HG03558 (cell line): ENCODE measurements around the gene UQCRH.
"Not testable (repeated sequence)": the region's sequence is repeated elsewhere in the genome, so short reads cannot be mapped to it uniquely, and the experiment has no call there.

Experiments
- ATAC-seq: cut with Tn5 transposase; IDR thresholded peaks from one replicate; pipeline ENCODE4 v1.9.1; 2021; ENCODE audit warnings: moderate number of reproducible peaks; ENCODE audit not compliant: unreplicated experiment; ENCODE audit errors: extremely low read depth

Gene UQCRH

DNA sequence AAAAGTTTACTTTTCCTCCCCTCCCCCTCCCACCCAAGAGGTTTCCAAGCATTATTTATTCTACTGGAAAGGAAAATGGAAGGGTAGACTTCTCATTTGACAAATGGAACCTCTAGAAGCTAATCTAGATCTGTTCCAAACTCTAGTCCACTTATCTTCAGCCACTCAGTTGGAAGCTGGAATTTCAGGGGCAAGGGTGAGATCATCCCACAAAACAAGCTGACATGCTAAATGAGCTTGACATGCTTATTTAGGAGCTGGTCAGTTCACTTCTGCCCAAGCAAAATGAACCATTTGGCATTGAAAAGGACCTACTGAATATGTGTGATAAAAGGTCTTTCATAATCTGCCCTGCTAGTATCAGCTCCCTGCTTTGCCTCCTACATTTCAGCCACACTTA is 5.1 kb upstream of the UQCRH start:
- no peak for ATAC-seq

DNA sequence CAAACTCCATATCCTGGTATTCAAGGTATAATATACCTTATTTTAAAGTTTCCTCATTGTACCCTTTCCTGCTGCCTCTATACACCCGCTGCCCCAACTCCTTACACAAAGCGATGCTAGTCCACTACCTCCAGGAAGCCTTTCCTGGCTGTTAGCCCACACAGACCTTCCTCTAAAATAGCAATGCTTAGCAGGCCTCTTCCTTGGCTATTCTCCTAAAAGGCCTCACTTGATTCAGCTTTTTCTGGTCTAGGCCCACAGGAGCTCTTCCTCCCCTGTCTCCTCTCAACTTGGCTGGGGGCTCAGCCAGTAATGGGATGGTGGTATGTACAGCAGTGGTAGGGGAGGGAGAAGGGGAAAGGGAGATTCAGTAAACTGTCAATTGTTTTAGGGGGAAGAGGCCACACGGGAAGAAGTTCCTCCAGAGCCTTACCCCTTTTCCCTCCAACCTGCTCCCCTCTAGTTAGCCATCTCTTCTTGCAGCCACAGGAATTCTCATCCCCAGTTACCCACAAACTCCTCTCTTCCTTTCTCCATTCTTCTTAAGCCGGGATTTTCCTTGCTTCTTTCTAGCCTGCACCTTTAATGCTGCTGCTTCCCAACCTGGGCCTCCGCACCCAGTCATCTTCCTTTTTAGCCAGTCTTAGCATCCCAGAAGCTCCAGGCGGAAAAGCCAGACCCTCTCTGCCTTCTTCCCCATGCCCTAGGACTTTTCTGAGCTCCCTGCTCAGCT is 2.7 kb upstream of the UQCRH start:
- ATAC-seq: no peak

DNA sequence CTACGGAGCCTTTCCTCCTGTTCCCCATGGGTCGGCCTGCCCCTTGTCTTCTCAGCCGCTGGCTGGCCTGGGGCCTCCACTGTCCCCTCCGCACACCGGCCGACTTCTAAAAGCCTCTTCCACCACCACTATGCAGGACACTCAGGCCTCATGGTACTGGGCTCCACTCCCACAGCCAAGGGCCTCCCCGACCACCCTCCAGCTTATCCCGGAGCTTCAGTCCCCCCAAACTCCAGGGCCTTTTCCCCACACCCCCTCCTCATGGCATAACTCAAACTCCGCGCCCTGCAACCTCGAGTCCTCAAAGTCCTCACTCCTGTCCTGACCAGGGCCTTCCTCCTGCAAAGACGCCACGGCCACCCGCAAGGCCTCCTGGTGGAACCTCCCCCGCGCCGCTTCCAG is 2.1 kb upstream of the UQCRH start:
- no peak for ATAC-seq

DNA sequence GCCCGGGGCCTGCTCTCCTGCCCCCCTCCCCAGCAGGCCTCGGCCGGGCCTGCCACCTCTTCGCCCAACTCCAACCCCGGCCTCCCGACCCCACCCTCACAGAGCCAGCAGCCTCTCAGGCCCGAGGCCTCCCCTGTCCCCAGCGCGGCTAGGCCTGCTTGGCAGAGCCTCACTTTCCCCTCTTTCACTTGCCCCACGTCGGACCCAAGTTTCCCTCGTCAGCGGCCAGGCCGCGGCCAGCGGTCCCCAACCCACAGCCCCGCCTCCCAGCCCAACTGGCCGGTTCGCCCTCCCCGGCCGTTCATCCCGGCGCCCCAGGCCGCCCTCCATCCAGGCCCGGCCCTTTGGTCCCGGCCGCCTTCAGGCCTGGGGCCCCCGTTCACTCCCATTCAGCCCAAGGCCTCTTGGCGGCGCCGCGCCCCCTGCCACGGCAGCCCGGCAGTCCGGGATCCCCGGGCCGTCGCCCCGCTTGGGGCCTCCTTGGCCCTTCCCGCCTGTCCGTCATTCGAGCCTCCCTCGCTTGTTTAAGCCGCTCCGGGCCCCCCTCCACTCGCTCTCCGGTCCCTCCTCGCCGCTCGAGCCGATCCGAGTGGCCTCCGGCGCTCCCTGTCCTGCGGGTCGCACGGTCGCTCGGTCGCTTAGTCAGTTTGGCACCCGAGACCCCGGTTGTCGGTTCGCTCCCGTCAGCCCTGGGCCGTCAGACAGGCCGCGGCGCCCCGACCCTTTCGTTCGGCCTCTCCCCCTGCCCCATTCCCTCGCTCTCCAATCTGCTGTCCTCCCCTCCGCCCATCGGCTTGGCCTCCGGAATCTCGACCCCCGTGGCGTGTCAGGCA is 1.5 kb upstream of the UQCRH start:
- no peak for ATAC-seq

DNA sequence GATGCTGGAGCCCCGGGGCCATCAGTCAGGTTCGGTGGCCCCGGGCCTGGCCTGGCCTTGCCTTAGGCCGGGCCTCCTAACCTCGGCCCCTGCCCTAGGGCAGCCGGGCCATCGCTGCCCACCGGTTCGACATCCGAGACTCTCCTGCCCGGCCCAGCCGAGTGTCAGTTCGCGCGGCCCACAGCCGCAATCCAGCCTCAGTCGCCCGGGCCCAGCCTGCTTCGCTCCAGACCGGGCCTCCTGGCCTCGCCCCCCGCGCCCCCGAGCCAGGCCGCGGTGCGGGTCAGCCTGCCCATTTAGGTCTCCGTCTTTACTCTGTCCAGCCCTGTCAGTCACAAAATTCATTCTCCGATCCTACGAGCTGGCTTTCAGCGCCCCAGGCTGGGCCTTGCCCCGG is 859 bp upstream of the UQCRH start:
- ATAC-seq: no peak

DNA sequence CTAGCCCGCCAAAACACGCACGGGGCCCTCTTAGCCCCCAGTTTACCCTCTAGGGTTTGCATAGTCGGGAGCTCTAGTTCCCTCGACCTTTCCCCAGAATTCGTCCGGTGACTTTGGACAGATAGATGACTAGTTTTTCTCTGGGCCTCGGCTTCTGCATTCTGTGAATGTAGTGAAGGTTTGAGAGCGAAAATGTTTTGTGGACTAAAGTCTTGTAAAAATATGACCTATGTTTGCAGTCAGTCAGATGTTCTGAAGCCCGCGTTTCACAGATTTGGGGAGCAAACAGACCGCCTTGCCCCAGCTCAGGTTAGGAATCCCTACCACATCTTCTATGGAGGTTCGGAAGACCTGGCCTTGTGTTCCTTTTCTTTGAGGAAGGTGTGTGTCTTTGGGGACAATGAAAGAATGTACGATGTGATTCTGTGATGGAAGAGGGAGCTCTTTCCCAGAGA is 401 bp downstream of the UQCRH start:
- no peak for ATAC-seq

DNA sequence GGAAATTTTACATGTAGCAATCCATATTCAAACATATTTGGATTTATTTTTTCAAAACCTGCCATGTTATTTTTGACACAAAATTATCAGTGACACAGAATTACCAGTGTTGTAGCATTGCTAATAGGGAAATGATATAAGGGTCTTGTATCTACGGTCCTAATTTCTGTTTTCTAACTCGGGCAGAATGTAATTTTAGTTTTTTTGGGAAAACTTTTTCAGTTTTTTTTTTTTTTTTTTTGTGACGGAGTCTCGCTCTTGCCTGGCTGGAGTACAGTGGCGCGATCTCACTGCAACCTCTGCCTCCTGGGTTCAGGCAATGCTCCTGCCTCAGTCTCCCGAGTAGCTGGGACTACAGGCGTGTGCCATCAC is 2.6 kb downstream of the UQCRH start:
- no peak for ATAC-seq

DNA sequence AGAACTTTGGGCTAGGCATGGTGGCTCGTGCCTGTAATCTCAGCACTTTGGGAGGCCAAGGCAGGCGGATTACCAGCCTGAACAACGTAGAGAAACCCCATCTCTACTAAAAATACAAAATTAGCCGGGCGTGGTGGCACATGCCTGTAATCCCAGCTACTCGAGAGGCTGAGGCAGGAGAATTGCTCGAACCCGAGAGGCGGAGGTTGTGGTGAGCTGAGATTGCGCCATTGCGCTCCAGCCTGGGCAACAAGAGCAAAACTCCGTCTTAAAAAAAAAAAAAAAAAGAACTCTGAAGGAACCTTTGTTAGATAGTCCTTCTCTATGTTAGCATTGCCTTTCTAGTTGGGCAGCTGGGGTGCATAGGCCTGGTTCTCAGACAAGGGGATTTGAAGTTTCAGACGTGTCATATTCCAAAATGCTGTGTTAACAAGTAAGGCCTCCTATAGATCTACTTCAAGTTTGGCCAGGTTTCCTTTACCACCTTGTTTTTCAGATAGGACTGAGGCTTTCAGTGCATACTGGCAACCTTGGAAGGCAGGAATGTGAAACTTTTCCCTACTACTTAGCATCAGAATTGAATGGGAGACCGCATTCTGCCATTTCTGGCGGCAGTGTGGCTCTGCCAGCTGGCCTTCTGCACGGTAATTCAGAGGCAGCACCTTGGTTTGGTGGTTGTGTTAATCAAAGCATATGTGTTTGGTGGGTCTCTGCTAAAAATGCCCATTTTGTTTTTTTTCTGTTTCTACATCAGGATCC is 6.1 kb downstream of the UQCRH start:
- ATAC-seq: no peak

DNA sequence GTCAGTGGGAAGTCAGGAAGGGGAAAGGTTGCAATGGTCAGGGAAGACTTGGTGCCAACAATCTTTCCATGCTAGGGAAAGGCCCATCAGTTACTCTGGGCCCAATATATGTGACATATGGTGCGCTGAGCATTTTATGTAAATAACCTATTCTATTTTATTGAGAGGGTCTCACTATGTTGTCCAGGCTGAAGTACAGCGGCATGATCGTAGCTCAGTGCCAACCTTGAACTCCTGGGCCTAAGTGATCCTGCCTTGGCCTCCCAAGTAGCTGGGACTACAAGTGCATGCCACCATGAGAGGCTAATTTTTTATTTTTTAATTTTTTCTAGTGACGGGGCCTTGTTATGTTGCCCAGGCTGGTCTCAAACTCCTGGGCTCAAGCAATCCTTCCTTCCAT is 6.8 kb downstream of the UQCRH start:
- no peak for ATAC-seq

DNA sequence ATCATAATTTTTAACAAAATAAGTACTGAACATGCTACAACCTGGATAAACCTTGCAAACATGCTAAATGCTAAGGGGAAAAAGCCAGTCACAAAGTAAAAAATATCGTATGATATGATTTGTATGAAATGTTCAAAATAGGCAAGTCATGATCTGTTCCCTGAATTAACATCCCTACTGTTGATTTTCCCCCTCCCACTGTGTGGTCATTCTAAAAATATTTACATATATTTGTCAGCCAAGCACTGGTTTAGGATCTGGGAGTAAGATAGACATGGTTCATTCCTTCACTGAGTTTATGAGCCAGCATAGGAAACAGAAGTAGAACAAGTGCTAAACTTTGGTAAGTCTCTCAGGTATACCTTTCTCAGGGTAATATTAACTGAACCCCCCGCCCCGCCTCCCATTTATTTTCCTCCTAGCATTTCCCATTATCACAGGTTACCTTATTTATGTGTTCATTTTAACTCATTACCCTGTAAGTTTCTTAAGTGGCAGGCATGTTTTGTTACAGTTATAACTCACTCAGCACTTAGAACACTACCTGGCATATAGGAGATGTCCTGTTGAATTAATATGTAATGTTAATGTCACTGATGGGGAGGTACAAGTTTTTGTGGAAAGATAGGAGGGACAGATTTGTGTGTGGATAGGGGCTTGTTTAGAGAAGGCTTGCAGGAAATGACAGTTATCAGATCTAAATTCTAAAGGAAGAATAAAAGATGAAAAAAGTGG is 12.3 kb downstream of the UQCRH start:
- no peak for ATAC-seq

DNA sequence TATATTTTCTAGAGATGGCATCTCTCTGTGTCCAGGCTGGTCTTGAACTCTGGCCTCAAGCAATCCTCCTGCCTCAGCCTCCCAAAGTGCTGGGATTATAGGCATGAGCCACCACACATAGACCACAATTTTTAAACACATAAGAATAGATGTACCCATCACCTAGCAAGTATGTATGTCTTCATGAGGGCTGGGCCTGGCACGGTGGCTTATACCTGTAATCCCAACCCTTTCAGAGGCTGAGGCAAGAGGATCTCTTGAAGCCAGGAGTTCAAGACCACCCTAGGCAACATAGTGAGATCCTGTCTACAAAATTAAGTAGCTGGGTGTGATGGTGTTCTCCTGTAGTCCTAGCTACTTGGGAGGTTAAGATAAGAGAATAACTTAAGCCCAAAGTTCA is 13.8 kb downstream of the UQCRH start:
- no peak for ATAC-seq

DNA sequence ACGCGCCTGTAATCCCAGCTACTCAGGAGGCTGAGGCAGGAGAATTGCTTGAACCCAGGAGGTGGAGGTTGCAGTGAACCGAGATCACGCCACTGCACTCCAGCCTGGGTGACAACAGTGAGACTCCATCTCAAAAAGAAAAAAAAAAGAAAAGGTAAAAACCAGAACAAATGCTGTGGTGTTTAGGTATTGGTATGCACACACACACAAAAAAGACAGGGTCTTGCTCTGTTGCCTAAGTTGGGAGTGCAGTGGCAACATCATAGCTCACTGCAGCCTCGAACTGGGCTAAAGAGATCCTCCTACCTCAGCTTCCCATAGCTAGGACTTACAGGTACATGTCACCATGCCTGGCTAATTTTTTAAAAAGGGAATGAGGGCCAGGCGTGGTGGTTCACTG is 15.8 kb downstream of the UQCRH start:
- not testable (repeated sequence) for ATAC-seq

DNA sequence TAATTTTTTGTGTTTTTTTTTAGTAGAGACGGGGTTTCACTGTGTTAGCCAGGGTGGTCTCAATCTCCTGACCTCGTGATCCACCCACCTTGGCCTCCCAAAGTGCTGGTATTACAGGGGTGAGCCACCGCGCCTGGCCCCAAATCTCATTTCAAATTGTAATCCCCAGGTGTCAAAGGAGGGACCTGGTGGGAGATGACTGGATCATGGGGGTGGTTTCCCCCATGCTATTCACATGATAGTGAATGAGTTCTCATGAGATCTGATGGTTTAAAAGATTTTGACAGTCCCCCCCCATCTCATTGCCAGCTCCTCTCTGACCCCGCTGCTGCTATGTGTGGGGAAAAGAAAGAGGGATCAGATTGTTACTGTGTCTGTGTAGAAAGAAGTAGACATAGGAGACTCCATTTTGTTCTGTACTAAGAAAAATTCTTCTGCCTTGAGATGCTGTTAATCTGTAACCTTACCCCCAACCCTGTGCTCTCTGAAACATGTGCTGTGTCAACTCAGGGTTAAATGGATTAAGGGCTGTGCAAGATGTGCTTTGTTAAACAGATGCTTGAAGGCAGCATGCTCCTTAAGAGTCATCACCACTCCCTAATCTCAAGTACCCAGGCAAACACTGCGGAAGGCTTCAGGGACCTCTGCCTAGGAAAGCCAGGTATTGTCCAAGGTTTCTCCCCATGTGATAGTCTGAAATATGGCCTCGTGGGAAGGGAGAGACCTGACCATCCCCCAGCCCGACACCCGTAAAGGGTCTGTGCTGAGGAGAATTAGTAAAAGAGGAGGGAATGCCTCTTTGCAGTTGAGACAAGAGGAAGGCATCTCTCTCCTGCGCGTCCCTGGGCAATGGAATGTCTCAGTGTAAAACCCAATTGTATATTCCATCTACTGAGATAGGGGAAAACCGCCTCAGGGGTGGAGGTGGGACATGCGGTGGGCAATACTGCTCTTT is 16.7 kb downstream of the UQCRH start:
- ATAC-seq: not testable (repeated sequence)

DNA sequence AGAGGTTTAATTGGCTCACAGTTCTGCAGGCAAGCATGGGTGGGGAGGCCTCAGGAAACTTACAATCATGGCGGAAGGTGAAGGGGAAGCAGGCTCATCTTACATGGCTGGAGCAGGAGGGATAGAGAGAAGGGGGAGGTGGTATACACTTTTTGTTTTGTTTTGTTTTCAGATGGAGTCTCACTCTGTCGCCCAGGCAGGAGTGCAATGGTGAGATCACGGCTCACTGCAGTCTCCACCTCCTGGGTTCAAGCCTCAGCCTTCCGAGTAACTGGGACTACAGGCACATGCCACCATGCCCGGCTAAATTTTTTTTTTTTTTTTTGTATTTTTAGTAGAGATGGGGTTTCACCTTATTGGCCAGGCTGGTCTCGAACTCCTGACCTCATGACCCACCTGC is 18.7 kb downstream of the UQCRH start:
- ATAC-seq: not testable (repeated sequence)

DNA sequence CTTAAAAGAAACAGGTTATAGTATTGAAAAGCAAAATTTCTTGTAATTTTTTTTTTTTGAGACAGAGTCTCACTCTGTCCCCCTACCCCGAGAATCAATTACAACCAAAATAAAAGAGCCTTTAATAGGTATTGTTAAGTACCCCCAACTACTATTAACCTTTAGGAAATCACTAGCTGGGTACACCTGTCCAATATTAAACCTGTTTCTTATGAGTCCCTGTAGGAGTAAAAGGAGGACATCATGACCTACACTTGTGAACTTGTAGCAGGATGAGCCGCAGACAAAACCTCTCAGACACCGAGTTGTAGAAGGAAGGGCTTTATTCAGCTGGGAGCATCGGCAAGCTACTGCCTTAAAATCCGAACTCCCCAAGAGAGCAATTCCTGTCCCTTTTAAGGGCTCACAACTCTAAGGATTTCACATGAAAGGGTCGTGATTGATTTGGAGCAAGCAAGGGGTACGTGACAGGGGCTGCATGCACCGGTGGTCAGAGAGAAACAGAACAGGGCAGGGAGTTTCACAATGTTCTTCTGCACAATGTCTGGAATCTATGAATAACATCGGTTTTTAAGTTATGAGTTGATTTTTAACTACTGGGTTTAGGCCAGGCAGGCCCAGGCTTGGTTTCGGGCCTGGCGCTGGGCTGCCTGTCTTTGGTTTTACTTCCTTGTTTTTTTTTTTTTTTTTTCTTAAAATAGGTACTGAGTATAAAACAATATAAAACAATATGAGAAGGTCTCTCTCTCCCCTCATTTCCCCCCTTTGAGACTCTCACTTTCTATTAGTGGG is 22.0 kb downstream of the UQCRH start:
- ATAC-seq: not testable (repeated sequence)

DNA sequence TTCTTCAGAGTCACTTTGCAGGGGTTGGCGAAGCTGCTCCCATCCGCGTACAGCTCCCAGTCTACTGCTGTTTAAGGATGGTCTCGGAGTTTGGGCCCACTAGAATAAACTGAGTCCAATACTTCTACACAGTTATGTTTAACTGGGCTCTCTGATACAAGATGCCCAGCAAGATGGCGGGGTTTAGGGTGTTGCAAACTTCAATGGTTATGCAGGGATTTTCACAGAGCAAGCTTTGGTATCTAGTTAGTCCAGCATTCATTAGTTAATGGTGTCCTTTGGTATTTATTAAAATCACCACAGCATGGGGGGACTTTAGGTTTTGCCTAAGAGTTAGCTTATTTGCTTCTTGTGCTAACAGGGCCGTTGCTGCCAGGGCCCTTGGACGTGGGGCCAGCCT is 24.7 kb downstream of the UQCRH start:
- not testable (repeated sequence) for ATAC-seq

DNA sequence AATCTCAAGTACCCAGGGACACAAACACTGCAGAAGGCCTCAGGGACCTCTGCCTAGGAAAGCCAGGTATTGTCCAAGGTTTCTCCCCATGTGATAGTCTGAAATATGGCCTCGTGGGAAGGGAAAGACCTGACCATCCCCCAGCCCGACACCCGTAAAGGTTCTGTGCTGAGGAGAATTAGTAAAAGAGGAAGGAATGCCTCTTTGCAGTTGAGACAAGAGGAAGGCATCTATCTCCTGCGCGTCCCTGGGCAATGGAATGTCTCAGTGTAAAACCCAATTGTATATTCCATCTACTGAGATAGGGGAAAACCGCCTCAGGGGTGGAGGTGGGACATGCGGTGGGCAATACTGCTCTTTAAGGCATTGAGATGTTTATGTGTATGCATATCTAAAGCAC is 26.3 kb downstream of the UQCRH start:
- ATAC-seq: not testable (repeated sequence)

DNA sequence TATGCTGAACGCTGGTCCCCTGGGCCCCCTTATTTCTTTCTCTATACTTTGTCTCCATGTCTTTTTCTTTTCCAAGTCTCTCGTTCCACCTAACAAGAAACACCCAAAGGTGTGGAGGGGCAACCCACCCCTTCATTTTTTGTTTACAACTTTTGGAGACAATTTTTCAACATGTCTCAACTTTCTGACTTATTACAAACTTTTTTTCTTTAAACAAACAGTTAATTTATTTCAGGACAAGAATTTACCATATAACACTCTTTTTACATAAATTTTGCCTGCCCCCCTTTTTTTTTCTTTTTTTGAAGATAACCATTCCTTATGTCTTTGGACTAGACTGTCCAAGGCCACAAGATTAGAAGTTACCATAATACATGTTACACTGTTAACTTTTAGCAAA is 26.9 kb downstream of the UQCRH start:
- not testable (repeated sequence) for ATAC-seq
